Esophagus squamous epithelium (tissue), 5 donors: ENCODE data around the gene CLCNKA. TPM values are rescaled to one million over a fixed set of nuclear protein-coding genes. Genes with fewer than 3 reads are reported as not detected.
"Not testable (repeated sequence)": the region's sequence is repeated elsewhere in the genome, so short reads cannot be mapped to it uniquely, and the experiment has no call there.

Source experiments
- DNase-seq: peaks from one replicate; lab custom pipeline; 2025; lab: John Stamatoyannopoulos, UW
- H3K27ac ChIP-seq, 4 donors: fragments of 200-600 bp; sonication (generic); one replicate each; pipeline ENCODE4 v1.5.1; 2016 to 2019; ENCODE audit warnings: mild to moderate bottlenecking in 1 of 4
- H3K27me3 ChIP-seq, 4 donors: fragments of 200-600 bp; sonication (generic); 1 replicate in 3 of 4; 2 replicates in 1 of 4; pipeline versions ENCODE4 v1.5.1 to v1.6.0; 2017 to 2021; ENCODE audit warnings: antibody characterized with exemption in 1 of 4
- H3K36me3 ChIP-seq, 3 donors: fragments of 200-600 bp; sonication (generic); one replicate each; pipeline ENCODE4 v1.5.1; 2016 to 2019
- H3K4me1 ChIP-seq, 3 donors: fragments of 200-600 bp; sonication (generic); one replicate each; pipeline ENCODE4 v1.5.1; 2017 to 2019
- H3K4me3 ChIP-seq, 4 donors: fragments of 200-600 bp; sonication (generic); 1 replicate in 3 of 4; 2 replicates in 1 of 4; pipeline ENCODE4 v1.5.1; 2016 to 2019; ENCODE audit warnings: mild to moderate bottlenecking in 2 of 4, moderate library complexity in 1 of 4
- H3K9me3 ChIP-seq, 3 donors: fragments of 200-600 bp; sonication (generic); one replicate each; pipeline ENCODE4 v1.5.1; 2016 to 2019
- POLR2A ChIP-seq, 4 donors: fragments of 450-650 bp; IDR thresholded peaks; one replicate each; pipeline ENCODE4 v1.6.1; 2017; ENCODE audit warnings: antibody characterized with exemption in 4 of 4, mild to moderate bottlenecking in 4 of 4, moderate library complexity in 3 of 4
- WGBS, 2 donors: methylation state at CpG; one replicate each; pipeline ENCODE4 v1.1.5; 2018; 5-methylcytosine and 5-hydroxymethylcytosine counted together
- intact Hi-C: fragments of 100-400 bp; cut with DNase I; formaldehyde crosslinking; loops from one replicate; pipeline ENCODE4 v1.15.0; 2022
- total RNA-seq, 4 donors: library from RNA; depleted of rRNA; stranded (reverse); fragments of >200 nt; gene quantifications; one replicate each; pipeline ENCODE4 v1.1.0, GENCODE V29; 2016
- TF ChIP-seq, protein P1 (sequence below), 6 experiments: fragments of 450-650 bp in 4 of 6; fragments of 200-600 bp in 2 of 6; sonication (generic) in 2 of 6; IDR thresholded peaks; one replicate each; pipeline ENCODE4 v1.5.1; 2016 to 2019; ENCODE audit warnings: antibody characterized with exemption in 6 of 6, mild to moderate bottlenecking in 4 of 6, moderate library complexity in 4 of 6
- donor health status: DM: yes; HTN: yes; CAD: no.

CLCNKA gene
- total RNA-seq, 4 donors from 2014 or later: not detected

DNA sequence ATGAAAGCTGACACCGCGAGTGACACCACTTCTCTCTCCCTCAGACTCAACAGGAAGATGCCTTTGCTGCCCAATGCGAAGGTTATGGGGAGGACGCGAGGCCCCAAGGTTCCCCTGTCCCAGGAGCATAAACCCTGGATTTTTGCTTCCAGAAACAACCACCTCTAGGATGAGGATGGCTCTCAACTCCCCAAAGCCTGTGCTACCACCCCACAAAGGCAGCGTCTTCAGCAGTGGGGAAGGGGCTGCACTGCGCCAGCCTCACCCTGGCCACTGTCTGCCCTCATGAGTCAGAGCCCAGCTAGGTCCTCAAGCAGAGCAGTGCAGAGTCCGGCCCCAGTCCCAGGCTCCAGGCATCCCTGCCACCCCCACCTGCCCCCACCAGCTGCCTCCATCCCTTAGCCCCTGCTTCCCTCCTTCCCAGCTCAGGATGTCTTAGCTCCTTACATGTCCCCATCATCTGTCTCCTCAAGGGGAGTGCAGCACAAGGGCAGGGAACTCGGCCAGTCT is 24.7 kb upstream of the CLCNKA start:
- H3K27me3 ChIP-seq: no peaks in the 10 kb centered on the region
- no peaks in the 10 kb centered on the region for H3K9me3 ChIP-seq
- TF ChIP-seq, protein P1, sequence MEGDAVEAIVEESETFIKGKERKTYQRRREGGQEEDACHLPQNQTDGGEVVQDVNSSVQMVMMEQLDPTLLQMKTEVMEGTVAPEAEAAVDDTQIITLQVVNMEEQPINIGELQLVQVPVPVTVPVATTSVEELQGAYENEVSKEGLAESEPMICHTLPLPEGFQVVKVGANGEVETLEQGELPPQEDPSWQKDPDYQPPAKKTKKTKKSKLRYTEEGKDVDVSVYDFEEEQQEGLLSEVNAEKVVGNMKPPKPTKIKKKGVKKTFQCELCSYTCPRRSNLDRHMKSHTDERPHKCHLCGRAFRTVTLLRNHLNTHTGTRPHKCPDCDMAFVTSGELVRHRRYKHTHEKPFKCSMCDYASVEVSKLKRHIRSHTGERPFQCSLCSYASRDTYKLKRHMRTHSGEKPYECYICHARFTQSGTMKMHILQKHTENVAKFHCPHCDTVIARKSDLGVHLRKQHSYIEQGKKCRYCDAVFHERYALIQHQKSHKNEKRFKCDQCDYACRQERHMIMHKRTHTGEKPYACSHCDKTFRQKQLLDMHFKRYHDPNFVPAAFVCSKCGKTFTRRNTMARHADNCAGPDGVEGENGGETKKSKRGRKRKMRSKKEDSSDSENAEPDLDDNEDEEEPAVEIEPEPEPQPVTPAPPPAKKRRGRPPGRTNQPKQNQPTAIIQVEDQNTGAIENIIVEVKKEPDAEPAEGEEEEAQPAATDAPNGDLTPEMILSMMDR (IDR thresholded peaks at IDR 0.05): no peak
- TF ChIP-seq POLR2A (IDR thresholded peaks at IDR 0.05): no peak
- no peaks in the 10 kb centered on the region for H3K36me3 ChIP-seq
- 67 to 93% methylated on average over 1 to 2 of the region's 9 CpGs for WGBS, 2 donors
- H3K4me3 ChIP-seq: no peak overlapping the region
- intact Hi-C loops: loop anchor here (10.0 kb wide), 1 partner anchor 182 kb away; no protein-coding TSS in a partner anchor
- no peak overlapping the region for H3K27ac ChIP-seq
- no peaks in the 10 kb centered on the region for H3K4me1 ChIP-seq
- DNase-seq: no peak

DNA sequence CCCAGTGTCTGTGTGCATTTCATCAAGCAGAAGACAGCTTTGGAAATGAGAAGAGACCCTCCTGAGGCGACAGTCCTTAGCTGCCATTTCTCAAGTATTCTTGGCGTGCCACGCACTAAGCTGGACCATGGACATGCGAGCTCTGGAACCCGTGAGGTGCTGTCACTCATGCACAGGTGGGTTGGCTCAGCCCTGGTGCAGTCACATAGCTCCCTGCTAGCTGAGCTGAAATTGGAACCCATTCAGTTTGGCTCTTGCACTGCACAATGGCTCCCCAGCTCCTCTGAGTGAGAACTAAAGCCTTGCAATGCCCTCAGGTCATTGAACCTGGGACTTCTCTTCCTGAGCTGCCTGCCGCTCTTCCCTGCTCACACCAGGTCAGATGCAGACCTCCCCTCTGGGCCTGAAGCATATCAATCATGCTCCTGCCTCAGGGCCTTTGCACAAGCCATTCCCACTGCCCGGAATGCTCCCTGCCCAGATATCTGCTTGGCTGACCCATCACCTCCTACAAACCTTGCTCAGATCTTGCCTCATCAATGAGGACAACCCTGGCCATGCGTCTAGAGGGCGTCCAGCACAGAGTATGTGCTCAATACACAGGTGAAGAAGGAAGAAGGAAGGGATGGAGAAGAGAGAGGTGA is 24.1 kb upstream of the CLCNKA start:
- no peaks in the 10 kb centered on the region for H3K27me3 ChIP-seq
- DNase-seq: no peak
- TF ChIP-seq, protein P1 (IDR thresholded peaks at IDR 0.05): no peak
- no peak for TF ChIP-seq POLR2A (IDR thresholded peaks at IDR 0.05)
- H3K9me3 ChIP-seq: no peaks in the 10 kb centered on the region
- H3K4me1 ChIP-seq: no peaks in the 10 kb centered on the region
- WGBS, 2 donors: 88 to 91% methylated on average over 3 to 7 of the region's 9 CpGs
- intact Hi-C loops: loop anchor here (10.0 kb wide), 1 partner anchor 183 kb away; no protein-coding TSS in a partner anchor
- no peaks in the 10 kb centered on the region for H3K36me3 ChIP-seq
- H3K27ac ChIP-seq: no peak overlapping the region
- no peak overlapping the region for H3K4me3 ChIP-seq

DNA sequence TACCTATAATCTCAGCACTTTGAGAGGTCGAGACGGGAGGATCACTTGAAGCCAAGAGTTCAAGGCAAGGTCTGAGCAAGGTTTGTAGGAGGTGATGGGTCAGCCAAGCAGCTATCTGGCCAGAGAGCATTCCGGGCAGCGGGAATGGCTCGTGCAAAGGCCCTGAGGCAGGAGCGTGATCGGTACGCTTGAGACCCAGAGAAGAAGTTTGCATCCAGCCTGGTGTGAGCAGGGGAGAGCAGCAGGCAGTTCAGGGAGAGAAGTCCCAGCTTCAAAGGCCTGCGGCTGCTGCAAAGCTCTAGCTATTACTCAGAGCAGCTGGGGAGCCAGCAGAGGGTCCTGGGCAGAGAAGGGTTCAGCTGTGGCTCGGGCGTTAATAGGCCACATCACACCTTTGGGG is 22.9 kb upstream of the CLCNKA start:
- 85 to 93% methylated on average over 10 of the region's 11 CpGs for WGBS, 2 donors

DNA sequence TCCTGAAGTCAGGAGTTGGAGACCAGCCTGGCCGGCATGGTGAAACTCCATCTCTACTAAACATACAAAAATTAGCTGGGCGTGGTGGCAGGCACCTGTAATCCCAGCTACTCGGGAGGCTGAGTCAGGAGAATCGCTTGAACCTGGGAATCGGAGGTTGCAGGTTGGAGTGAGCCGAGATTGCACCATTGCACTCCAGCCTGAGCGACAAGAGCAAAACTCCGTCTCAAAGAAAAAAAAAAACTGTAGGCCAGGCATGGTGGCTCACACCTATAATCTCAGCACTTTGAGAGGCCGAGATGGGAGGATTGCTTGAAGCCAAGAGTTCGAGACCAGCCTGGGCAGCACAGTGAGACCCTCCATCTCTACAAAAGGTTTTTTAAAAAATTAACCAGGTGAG is 20.6 kb upstream of the CLCNKA start:
- H3K36me3 ChIP-seq, H3K9me3 ChIP-seq, H3K27me3 ChIP-seq, H3K27ac ChIP-seq, DNase-seq, H3K4me1 ChIP-seq, H3K4me3 ChIP-seq: not testable (repeated sequence)
- intact Hi-C loops: loop anchor here (10.0 kb wide), 1 partner anchor 54 kb away; no protein-coding TSS in a partner anchor
- 74 to 94% methylated on average over 4 to 10 of the region's 10 CpGs for WGBS, 2 donors

More for the DNA sequence above, 22.9 kb upstream of the CLCNKA start:
- Histone ChIP-seq H3K27ac (no peak overlapping the region), H3K36me3 (no peaks in the 10 kb centered on the region), H3K4me3 (no peak overlapping the region), H3K27me3 (no peaks in the 10 kb centered on the region), H3K9me3 (no peaks in the 10 kb centered on the region), H3K4me1 (no peaks in the 10 kb centered on the region)
- TF ChIP-seq, protein P1 (IDR thresholded peaks at IDR 0.05): no peak
- TF ChIP-seq POLR2A (IDR thresholded peaks at IDR 0.05): no peak
- no peak for DNase-seq
- intact Hi-C loops: loop anchor here (10.0 kb wide), 1 partner anchor 184 kb away; no protein-coding TSS in a partner anchor

DNA sequence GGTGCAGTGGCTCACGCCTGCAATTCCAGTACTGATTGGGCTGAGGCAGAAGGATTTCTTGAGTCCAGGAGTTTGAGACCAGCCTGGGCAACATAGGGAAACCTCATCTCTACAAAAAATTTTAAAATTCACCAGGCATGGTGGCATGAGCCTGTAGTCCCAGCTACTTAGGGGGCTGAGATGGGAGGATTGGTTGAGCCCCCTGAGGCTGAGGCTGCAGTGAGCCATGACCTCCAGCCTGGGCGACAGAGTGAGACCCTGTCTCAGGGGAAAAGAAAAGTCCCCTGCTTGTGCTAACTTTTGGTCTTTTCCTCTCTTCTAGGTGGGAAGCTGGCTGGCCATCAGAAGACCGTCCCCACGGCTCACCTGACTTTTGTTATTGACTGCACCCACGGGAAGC is 16.2 kb upstream of the CLCNKA start:
- 73 to 96% methylated on average over 4 to 5 of the region's 5 CpGs for WGBS, 2 donors
- Histone ChIP-seq H3K9me3 (no peaks in the 10 kb centered on the region), H3K27me3 (no peaks in the 10 kb centered on the region), H3K4me1 (peaks cover 0 to 19% (median 4%) of the 10 kb centered on the region in 3 donors), H3K27ac (no peak overlapping the region), H3K4me3 (no peak overlapping the region), H3K36me3 (no peaks in the 10 kb centered on the region)
- intact Hi-C loops: loop anchor here (10.0 kb wide), 1 partner anchor 49 kb away; no protein-coding TSS in a partner anchor
- no peak for DNase-seq
- no peak for TF ChIP-seq POLR2A (IDR thresholded peaks at IDR 0.05)
- TF ChIP-seq, protein P1 (IDR thresholded peaks at IDR 0.05): no peak
